Measurements from ENCODE around the gene MYO5B. TPM values are rescaled to one million over a fixed set of nuclear protein-coding genes. Genes with fewer than 3 reads are reported as not detected.

MYO5B gene
- total and polyA plus RNA-seq, 10 of the 15 experiments (the other 5 are each of a cell fraction or from before 2014, with no cell fraction given): 2.5 to 4.5 (median 3.3) TPM

- Histone ChIP-seq H3K9ac (ENCODE audit: control insufficient read depth, insufficient read depth, low read length) (no peak overlapping the region), H3K4me2 (ENCODE audit: control insufficient read depth, insufficient read depth) (no peak overlapping the region), H3K27me3 (replicated peaks in 1 of 2; ENCODE audit: control insufficient read depth in 2 of 2, insufficient read depth in 2 of 2, low read length in 1 of 2) (peaks cover 0 to 6% of the 10 kb centered on the region in 2 experiments; a peak in 1 of 4 replicates), H3K9me3 (replicated peaks; ENCODE audit: control insufficient read depth, insufficient read depth, low read length) (no peaks in the 10 kb centered on the region; the same call in 2 of the 3 replicates), H3K4me3 (no peak overlapping the region), H2AFZ (ENCODE audit: control insufficient read depth, low read depth, low read length) (no peak overlapping the region), H4K20me1 (ENCODE audit: control insufficient read depth, insufficient read depth) (no peaks in the 10 kb centered on the region), H3K4me1 (ENCODE audit: control insufficient read depth, insufficient read depth, low read length) (no peaks in the 10 kb centered on the region), H3K27ac (ENCODE audit: control insufficient read depth, insufficient read depth) (no peak overlapping the region), H3K79me2 (ENCODE audit: control insufficient read depth, insufficient read depth, low read length) (no peaks in the 10 kb centered on the region), H3K36me3 (ENCODE audit: control insufficient read depth in 2 of 2, insufficient read depth in 2 of 2, low read length in 1 of 2) (no peaks in the 10 kb centered on the region)
- SMC1A ChIA-PET (ENCODE audit: uncharacterized antibody, unreplicated experiment): interaction anchor here (1.1 kb wide), 1 partner anchor 15 kb away, joined by 3 read pairs; no protein-coding TSS in a partner anchor
- in situ Hi-C loops (cut with MboI) (no loop called here), intact Hi-C loops (cut with micrococcal nuclease; ENCODE audit: unreplicated experiment) (no loop called here)
- BruUV-seq (replicated peaks): no TSS peak
- POLR2A ChIA-PET: interaction anchor here (0.5 to 0.7 kb wide), 3 partner anchors 15 to 1838 kb away, joined by 3 to 5 read pairs (median 3); partner anchors contain the start of gene SKA1
- no peak for ATAC-seq
- 33% methylated on average over 7 of the region's 7 CpGs for WGBS (ENCODE audit: insufficient coverage, insufficient replicate concordance, low lambda C conversion rate, missing lambda C conversion rate)
- RAD21 ChIA-PET (ENCODE audit: unreplicated experiment): no interaction called here
- CTCF ChIA-PET: no interaction called here
- DNase-seq (ENCODE audit: low read depth, low spot score): no peak
- FAIRE-seq: no peak
- no peak for TF ChIP-seq E2F4 (IDR thresholded peaks at IDR 0.05; ENCODE audit: low read depth, low read length)
- no peak for TF ChIP-seq SMC3 (IDR thresholded peaks at IDR 0.05; ENCODE audit: borderline replicate concordance, low read length)
- TF ChIP-seq CREM (IDR thresholded peaks at IDR 0.05; ENCODE audit: low read depth): no peak
- TF ChIP-seq SREBF2 (IDR thresholded peaks at IDR 0.05; ENCODE audit: low read length): no peak
- TF ChIP-seq MAX (IDR thresholded peaks at IDR 0.05; ENCODE audit: low read depth, low read length): no peak
- TF ChIP-seq NKRF (conservative IDR thresholded peaks at IDR 0.05): no peak
- no peak for TF ChIP-seq REST (IDR thresholded peaks at IDR 0.05; ENCODE audit: low read depth, low read length)
- TF ChIP-seq NR2F1 (conservative IDR thresholded peaks at IDR 0.05): no peak
- TF ChIP-seq SP1 (IDR thresholded peaks at IDR 0.05; ENCODE audit: low read depth, low read length): no peak
These were observed 279.6 kb downstream of the MYO5B start for GRCh38 chr18:49915352-49915751.
